ENCODE measurements around the gene ANGPT4. TPM values are rescaled to one million over a fixed set of nuclear protein-coding genes. Genes with fewer than 3 reads are reported as not detected.

ANGPT4 gene
- total RNA-seq, 1 donor from 2014 or later: 0.22 TPM

DNA sequence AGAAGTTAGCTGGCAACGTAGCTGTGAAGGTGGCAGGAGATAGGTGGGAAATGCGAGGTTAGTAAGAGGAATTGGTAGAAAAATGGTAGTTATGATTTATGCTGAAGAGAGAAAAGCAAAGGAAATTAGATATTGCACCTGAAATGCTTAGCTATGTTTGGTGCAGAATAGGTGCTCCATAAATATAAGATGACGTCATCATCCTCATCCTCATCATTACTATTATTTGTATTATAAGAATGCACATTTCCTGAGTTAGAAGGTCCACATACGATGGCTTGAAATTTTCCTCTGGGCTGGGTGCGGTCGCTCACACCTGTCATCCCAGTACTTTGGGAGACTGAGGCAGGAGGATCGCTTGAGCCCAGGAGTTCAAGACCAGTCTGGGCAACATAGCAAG is 39.5 kb upstream of the ANGPT4 start:
- Mint-ChIP-seq H3K27me3 (ENCODE audit: unreplicated experiment) (peaks cover 7% of the 10 kb centered on the region), H3K4me1 (ENCODE audit: low read depth, unreplicated experiment) (peaks cover 19% of the 10 kb centered on the region), H3K27ac (ENCODE audit: unreplicated experiment) (peak overlapping the region; percentile 56), H3K36me3 (ENCODE audit: unreplicated experiment) (no peaks in the 10 kb centered on the region), H3K4me3 (ENCODE audit: unreplicated experiment) (no peak overlapping the region), H3K9me3 (ENCODE audit: unreplicated experiment) (peaks cover 9% of the 10 kb centered on the region)
- TF ChIP-seq, protein P1, sequence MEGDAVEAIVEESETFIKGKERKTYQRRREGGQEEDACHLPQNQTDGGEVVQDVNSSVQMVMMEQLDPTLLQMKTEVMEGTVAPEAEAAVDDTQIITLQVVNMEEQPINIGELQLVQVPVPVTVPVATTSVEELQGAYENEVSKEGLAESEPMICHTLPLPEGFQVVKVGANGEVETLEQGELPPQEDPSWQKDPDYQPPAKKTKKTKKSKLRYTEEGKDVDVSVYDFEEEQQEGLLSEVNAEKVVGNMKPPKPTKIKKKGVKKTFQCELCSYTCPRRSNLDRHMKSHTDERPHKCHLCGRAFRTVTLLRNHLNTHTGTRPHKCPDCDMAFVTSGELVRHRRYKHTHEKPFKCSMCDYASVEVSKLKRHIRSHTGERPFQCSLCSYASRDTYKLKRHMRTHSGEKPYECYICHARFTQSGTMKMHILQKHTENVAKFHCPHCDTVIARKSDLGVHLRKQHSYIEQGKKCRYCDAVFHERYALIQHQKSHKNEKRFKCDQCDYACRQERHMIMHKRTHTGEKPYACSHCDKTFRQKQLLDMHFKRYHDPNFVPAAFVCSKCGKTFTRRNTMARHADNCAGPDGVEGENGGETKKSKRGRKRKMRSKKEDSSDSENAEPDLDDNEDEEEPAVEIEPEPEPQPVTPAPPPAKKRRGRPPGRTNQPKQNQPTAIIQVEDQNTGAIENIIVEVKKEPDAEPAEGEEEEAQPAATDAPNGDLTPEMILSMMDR (IDR thresholded peaks at IDR 0.05; ENCODE audit: partially characterized antibody, unreplicated experiment): no peak
- DNase-seq: no peak

DNA sequence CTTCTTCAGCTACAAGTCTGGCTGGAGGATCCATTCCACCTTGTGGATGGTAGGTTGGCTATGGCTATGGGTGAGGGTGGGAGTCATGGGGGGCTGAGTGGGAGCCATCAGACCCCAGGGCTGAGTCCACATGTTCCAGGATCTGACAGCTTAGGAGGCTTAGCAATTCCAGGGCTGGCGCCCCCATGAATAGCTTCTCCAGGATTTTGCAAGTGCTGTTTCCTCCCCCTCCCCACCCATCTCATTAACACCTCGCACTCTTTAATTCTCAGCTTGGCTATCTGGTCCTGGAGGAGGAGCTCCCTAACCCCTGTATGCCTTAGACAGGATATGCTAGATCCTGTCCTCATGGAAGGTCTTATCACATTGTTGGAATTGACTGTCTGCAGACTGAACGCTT is 39.0 kb upstream of the ANGPT4 start:
- no peak for DNase-seq
- H3K36me3 Mint-ChIP-seq (ENCODE audit: unreplicated experiment): no peaks in the 10 kb centered on the region
- H3K4me1 Mint-ChIP-seq (ENCODE audit: low read depth, unreplicated experiment): peaks cover 21% of the 10 kb centered on the region
- H3K27me3 Mint-ChIP-seq (ENCODE audit: unreplicated experiment): peaks cover 7% of the 10 kb centered on the region
- no peak overlapping the region for H3K4me3 Mint-ChIP-seq (ENCODE audit: unreplicated experiment)
- peaks cover 9% of the 10 kb centered on the region for H3K9me3 Mint-ChIP-seq (ENCODE audit: unreplicated experiment)
- TF ChIP-seq, protein P1 (IDR thresholded peaks at IDR 0.05; ENCODE audit: partially characterized antibody, unreplicated experiment): no peak
- no peak overlapping the region for H3K27ac Mint-ChIP-seq (ENCODE audit: unreplicated experiment)

DNA sequence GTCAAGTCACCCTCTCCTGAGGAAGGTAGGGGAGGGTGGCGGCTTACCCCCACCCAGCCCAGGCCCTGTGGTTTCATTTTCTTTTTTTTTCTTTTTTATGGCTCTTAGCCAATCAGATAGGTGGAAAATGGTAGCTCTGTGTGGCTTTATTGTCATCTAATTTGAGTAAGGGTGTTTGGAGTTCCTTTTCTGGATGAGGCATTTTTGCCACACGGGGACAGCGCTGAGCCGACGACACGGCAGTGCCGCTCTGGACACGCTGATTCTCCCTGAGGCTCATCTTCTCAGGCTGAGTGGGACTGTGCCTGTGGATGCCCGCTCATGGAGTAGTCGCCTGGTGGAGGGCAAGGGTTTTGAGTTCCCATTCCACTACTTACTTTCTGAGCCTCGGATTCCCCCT is 37.6 kb upstream of the ANGPT4 start:
- Mint-ChIP-seq H3K9me3 (ENCODE audit: unreplicated experiment) (peaks cover 6% of the 10 kb centered on the region), H3K27me3 (ENCODE audit: unreplicated experiment) (peaks cover 7% of the 10 kb centered on the region), H3K27ac (ENCODE audit: unreplicated experiment) (no peak overlapping the region), H3K36me3 (ENCODE audit: unreplicated experiment) (no peaks in the 10 kb centered on the region), H3K4me3 (ENCODE audit: unreplicated experiment) (no peak overlapping the region), H3K4me1 (ENCODE audit: low read depth, unreplicated experiment) (peaks cover 21% of the 10 kb centered on the region)
- TF ChIP-seq, protein P1 (IDR thresholded peaks at IDR 0.05; ENCODE audit: partially characterized antibody, unreplicated experiment): peak; percentile 20
- peak; percentile 65 for DNase-seq

DNA sequence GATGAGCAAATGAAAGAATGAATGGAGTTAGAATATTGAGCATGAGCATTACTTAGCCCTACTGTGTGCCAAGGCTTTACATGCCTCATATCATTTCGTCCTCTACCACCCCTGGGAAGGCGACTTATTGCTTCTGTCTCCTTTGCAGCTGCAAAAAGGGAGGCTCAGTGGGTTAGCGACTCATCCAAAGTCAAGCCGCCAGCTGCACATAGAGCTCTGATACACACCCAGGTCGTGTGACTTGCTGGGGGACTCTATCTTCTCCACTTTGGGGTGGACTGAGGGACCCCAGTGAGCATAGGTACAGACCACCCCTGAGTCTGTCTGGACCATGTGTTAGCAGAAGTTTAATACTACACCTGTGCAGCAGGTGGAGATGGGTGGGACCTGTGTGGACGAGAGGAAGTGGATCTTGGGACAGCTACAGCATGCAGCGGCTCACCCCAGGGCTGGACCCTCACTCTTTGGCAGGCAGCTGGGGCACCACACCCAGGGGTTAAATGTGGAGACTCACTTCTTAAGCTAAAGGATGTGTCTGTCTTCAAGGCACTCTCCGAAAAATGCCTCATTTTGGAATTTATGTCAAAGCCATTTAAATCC is 36.2 kb upstream of the ANGPT4 start:
- H3K4me3 Mint-ChIP-seq (ENCODE audit: unreplicated experiment): no peak overlapping the region
- TF ChIP-seq, protein P1 (IDR thresholded peaks at IDR 0.05; ENCODE audit: partially characterized antibody, unreplicated experiment): no peak
- no peak for DNase-seq

GRCh38 chr20:951384-952169 is 35.4 kb upstream of the ANGPT4 start:
- Mint-ChIP-seq H3K4me3 (ENCODE audit: unreplicated experiment) (peak overlapping the region; percentile 1), H3K9me3 (ENCODE audit: unreplicated experiment) (peaks cover 6% of the 10 kb centered on the region), H3K4me1 (ENCODE audit: low read depth, unreplicated experiment) (peaks cover 21% of the 10 kb centered on the region), H3K36me3 (ENCODE audit: unreplicated experiment) (no peaks in the 10 kb centered on the region), H3K27me3 (ENCODE audit: unreplicated experiment) (peaks cover 7% of the 10 kb centered on the region), H3K27ac (ENCODE audit: unreplicated experiment) (peak overlapping the region; percentile 87)
- TF ChIP-seq, protein P1 (IDR thresholded peaks at IDR 0.05; ENCODE audit: partially characterized antibody, unreplicated experiment): no peak
- DNase-seq: peak; percentile 76

More for the DNA sequence above, 36.2 kb upstream of the ANGPT4 start:
- Mint-ChIP-seq H3K27ac (ENCODE audit: unreplicated experiment) (peak overlapping the region; percentile 87), H3K27me3 (ENCODE audit: unreplicated experiment) (peaks cover 7% of the 10 kb centered on the region), H3K36me3 (ENCODE audit: unreplicated experiment) (no peaks in the 10 kb centered on the region), H3K4me1 (ENCODE audit: low read depth, unreplicated experiment) (peaks cover 21% of the 10 kb centered on the region), H3K9me3 (ENCODE audit: unreplicated experiment) (peaks cover 6% of the 10 kb centered on the region)

All from glutamatergic neuron (in vitro differentiated cells).